Measurements from ENCODE around the gene AP2A1.

The AP2A1 gene

GRCh38 chr19:49791776-49792445, 25.1 kb downstream of the AP2A1 start:
- TF ChIP-seq, protein P1, sequence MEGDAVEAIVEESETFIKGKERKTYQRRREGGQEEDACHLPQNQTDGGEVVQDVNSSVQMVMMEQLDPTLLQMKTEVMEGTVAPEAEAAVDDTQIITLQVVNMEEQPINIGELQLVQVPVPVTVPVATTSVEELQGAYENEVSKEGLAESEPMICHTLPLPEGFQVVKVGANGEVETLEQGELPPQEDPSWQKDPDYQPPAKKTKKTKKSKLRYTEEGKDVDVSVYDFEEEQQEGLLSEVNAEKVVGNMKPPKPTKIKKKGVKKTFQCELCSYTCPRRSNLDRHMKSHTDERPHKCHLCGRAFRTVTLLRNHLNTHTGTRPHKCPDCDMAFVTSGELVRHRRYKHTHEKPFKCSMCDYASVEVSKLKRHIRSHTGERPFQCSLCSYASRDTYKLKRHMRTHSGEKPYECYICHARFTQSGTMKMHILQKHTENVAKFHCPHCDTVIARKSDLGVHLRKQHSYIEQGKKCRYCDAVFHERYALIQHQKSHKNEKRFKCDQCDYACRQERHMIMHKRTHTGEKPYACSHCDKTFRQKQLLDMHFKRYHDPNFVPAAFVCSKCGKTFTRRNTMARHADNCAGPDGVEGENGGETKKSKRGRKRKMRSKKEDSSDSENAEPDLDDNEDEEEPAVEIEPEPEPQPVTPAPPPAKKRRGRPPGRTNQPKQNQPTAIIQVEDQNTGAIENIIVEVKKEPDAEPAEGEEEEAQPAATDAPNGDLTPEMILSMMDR (IDR thresholded peaks at IDR 0.05; ENCODE audit: insufficient read depth, missing control alignments), result no peak
- FAIRE-seq (no peak), DNase-seq (ENCODE audit: insufficient read length, low spot score) (no peak)

DNA sequence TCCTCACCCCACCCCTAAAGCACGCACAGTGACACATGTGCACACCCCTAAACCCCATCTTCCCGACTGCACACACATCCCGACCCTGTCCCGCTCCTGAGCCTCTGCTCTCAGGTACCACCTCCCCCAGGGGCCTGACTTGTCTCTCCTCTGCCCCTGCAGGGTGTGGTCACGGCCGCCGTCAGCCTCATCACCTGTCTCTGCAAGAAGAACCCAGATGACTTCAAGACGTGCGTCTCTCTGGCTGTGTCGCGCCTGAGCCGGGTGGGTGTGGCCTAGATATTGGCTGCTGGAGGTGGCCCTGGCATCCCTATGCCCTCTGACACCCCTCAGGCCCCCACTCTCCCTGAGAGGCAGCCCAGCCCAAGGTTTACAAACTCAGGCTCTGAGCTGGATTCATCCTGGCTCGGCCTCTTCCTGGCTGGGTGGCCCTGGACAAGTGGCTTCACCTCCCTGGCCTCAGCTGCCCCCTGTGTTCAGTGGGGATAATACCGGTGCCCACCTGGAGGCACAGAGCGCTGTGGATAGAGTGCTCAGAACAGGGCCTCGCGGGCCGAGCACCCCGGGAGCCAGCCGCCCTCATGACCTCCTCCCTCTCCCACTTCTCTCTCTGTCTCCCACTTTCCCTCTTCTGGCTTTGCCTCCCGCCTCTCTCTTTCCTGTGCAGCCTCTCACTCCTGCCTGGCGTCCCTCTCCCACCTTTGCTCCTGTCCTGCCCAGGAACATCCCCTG, 26.2 kb downstream of the AP2A1 start:
- DNase-seq (ENCODE audit: insufficient read length, low spot score) (no peak), FAIRE-seq (no peak)
- TF ChIP-seq, protein P1 (IDR thresholded peaks at IDR 0.05; ENCODE audit: insufficient read depth, missing control alignments), result no peak

- DNase-seq (ENCODE audit: insufficient read length, low spot score) (no peak), FAIRE-seq (no peak)
- TF ChIP-seq, protein P1 (IDR thresholded peaks at IDR 0.05; ENCODE audit: insufficient read depth, missing control alignments), result no peak
Measured at GRCh38 chr19:49793561-49793840, 26.7 kb downstream of the AP2A1 start.

GRCh38 chr19:49795615-49796014, 28.8 kb downstream of the AP2A1 start:
- FAIRE-seq (no peak), DNase-seq (ENCODE audit: insufficient read length, low spot score) (no peak)
- TF ChIP-seq, protein P1 (IDR thresholded peaks at IDR 0.05; ENCODE audit: insufficient read depth, missing control alignments), result no peak

GRCh38 chr19:49798574-49798973, 31.8 kb downstream of the AP2A1 start:
- DNase-seq (ENCODE audit: insufficient read length, low spot score) (no peak), FAIRE-seq (no peak)
- TF ChIP-seq, protein P1 (IDR thresholded peaks at IDR 0.05; ENCODE audit: insufficient read depth, missing control alignments), result no peak

DNA sequence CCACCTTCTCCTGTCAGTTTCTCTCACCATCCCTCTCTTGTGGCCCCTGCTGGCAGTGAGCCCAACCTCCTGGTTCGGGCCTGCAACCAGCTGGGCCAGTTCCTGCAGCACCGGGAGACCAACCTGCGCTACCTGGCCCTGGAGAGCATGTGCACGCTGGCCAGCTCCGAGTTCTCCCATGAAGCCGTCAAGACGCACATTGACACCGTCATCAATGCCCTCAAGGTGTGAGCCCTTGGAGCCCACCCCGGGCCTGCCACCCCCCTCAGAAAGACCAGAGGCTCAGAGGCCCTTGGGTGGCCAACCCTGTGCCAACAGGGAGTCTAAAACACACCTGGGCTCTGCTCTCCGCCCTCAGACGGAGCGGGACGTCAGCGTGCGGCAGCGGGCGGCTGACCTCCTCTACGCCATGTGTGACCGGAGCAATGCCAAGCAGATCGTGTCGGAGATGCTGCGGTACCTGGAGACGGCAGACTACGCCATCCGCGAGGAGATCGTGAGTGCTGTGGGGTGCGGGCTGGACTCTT, 32.5 kb downstream of the AP2A1 start:
- no peak for FAIRE-seq
- TF ChIP-seq, protein P1 (IDR thresholded peaks at IDR 0.05; ENCODE audit: insufficient read depth, missing control alignments), result no peak
- DNase-seq (ENCODE audit: insufficient read length, low spot score), result no peak

- FAIRE-seq, result no peak
- TF ChIP-seq, protein P1 (IDR thresholded peaks at IDR 0.05; ENCODE audit: insufficient read depth, missing control alignments), result peak; percentile 14
- no peak for DNase-seq (ENCODE audit: insufficient read length, low spot score)
Measured at GRCh38 chr19:49799798-49800376, 33.1 kb downstream of the AP2A1 start.
